OCI-LY7 (cell line): Measurements from ENCODE around the gene TEX12.

ENCODE experiments used
- EZH2phosphoT487 ChIP-seq: fragments of 200-600 bp; sonication (generic); IDR thresholded peaks from 2 replicates; pipeline ENCODE4 v1.6.1; 2018; ENCODE audit warnings: low read depth, borderline replicate concordance, mild to moderate bottlenecking, mixed run types, antibody characterized with exemption, low read length, moderate library complexity, mixed read lengths
- TF ChIP-seq, protein P1 (sequence below): fragments of 200-600 bp; sonication (generic); conservative IDR thresholded peaks from 2 replicates; pipeline ENCODE4 v1.5.1; 2014; ENCODE audit warnings: mild to moderate bottlenecking, antibody characterized with exemption, low read length, moderate library complexity, mixed read lengths

DNA sequence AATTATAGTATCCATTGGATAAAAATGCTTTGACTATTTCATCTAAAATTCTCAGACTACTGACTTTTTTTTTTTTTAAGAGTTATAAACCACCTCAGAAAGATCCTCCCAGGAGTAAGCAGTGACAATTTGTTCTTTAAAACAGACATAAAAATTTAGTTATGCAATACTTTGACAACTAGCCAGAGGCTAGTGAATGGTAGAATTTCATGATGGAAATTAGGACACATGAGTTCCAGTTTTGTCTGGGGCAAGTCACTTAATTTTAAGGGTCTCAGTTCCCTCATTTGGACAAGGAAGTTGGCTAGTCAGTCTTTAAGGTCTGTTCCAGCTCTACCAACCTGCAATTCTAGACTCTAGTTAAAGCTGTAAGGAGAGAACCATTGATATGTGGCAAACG is 6.2 kb upstream of the TEX12 start:
- TF ChIP-seq EZH2phosphoT487 = no peak
- TF ChIP-seq, protein P1, sequence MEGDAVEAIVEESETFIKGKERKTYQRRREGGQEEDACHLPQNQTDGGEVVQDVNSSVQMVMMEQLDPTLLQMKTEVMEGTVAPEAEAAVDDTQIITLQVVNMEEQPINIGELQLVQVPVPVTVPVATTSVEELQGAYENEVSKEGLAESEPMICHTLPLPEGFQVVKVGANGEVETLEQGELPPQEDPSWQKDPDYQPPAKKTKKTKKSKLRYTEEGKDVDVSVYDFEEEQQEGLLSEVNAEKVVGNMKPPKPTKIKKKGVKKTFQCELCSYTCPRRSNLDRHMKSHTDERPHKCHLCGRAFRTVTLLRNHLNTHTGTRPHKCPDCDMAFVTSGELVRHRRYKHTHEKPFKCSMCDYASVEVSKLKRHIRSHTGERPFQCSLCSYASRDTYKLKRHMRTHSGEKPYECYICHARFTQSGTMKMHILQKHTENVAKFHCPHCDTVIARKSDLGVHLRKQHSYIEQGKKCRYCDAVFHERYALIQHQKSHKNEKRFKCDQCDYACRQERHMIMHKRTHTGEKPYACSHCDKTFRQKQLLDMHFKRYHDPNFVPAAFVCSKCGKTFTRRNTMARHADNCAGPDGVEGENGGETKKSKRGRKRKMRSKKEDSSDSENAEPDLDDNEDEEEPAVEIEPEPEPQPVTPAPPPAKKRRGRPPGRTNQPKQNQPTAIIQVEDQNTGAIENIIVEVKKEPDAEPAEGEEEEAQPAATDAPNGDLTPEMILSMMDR = no peak
